Stimulated activated naive CD8-positive, alpha-beta T cell treated with anti-CD3 and anti-CD28 coated beads, Interleukin-15, Interleukin-2, amounts not matched to agents 100 ng/mL and 50 ng/mL, for 24 hours (primary cell): Measurements from ENCODE around the gene UVSSA.
"Not testable (repeated sequence)": the region's sequence is repeated elsewhere in the genome, so short reads cannot be mapped to it uniquely, and the experiment has no call there.

Experiments used
- H3K27ac Mint-ChIP-seq: one replicate; pipeline ENCODE4 v1.8.0; 2021; ENCODE audit warnings: mild to moderate bottlenecking, mixed read lengths
- H3K27me3 Mint-ChIP-seq: one replicate; pipeline ENCODE4 v1.8.0; 2021; ENCODE audit warnings: mixed read lengths
- H3K36me3 Mint-ChIP-seq: one replicate; pipeline ENCODE4 v1.8.0; 2021; ENCODE audit warnings: low read depth, mixed read lengths
- H3K4me1 Mint-ChIP-seq: one replicate; pipeline ENCODE4 v1.8.0; 2021; ENCODE audit warnings: low read depth, mixed read lengths
- H3K4me3 Mint-ChIP-seq: one replicate; pipeline ENCODE4 v1.8.0; 2021; ENCODE audit warnings: mild to moderate bottlenecking, mixed read lengths
- H3K9me3 Mint-ChIP-seq: one replicate; pipeline ENCODE4 v1.8.0; 2021; ENCODE audit warnings: mixed read lengths

The UVSSA gene

DNA sequence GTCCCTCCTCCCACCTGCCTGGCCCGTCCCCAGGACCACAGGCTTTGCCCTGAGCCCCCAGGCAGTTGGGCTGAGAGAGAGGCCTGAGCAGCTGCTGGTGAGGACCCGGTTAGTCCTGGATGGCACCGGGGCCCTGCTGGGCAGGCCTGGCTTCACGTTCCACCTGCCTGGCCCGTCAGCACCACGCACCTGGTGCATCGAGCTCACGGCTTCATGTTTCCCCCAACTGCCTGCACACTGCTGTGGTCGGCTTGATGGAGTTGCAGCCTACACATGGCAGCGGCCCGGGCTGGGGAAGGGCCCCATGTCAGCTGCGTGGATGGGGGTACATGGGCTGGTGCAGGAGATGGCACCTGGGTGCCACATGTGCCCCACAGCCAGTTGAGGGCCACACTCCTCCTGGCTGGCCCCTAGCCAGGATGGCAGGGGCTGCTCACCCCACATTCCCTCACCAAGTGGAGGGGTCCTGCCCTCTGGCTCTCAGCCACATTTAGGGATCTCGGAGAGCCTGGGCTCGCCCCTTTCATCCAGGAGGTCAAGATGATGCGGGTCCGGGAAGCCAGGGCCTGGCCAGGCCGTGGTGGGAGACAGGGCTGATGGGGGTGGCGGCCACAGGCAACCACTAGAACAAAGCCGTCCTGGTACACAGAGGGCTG lies 30.7 kb downstream of the UVSSA start:
- Mint-ChIP-seq H3K9me3 (no peaks in the 10 kb centered on the region), H3K36me3 (peaks cover 14% of the 10 kb centered on the region), H3K4me1 (no peaks in the 10 kb centered on the region), H3K27me3 (no peaks in the 10 kb centered on the region), H3K4me3 (no peak overlapping the region), H3K27ac (no peak overlapping the region)

DNA sequence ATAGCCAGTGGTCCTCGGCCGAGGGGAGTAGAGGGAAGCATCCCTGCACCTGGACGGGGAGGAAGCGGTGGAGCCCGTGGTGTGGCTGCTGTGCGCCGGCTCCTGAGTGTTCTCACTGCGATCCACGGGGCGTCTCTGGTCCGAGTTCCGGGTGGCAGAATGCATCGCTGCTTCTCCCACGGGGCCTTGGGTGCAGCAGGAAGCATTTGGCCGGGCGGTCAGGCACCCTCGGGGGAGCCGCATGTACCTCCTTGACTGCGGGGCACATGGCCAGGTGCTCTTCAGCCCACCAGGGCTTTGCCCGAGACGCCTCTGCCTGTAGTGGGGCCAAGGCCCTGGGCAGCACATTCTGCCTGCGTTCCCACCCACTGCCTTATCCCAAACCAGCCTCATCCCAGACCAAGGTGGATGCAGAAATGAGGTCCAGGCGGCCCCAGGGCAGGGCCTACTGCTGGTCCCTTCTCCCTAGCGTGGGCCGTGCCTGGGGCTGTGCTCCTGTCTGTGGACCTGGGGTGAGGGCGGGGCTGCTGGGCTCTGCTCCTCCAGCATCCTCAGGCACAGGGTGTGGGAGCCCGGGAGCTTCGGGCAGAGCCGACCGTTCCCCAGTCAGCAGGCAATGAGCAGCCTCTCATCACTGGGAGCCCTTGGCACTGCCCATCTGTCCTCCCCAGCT lies 31.7 kb downstream of the UVSSA start:
- peaks cover 4% of the 10 kb centered on the region for H3K36me3 Mint-ChIP-seq

DNA sequence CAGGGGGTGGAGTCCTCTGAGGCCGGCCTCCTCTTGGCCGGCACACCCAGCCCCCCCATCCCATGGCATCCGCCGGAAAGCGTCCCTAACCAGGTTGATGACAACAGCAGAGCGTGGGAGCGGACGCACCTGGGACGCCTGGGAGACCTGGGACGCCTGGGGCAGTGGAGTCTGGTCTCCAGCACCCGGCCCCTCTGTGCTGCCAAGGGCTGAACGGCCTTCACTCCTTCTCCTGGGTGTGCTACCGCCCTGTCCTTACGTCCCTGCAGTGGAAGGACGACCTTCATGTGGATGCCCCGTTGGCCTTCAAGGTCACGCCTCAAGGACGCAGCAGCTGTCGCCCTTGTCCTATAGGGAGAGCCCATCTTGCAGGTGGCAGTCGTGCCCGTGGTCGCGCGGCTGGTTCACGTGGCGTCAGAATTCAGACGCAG lies 32.4 kb downstream of the UVSSA start:
- no peaks in the 10 kb centered on the region for H3K27me3 Mint-ChIP-seq
- H3K27ac Mint-ChIP-seq, result no peak overlapping the region
- no peak overlapping the region for H3K4me3 Mint-ChIP-seq
- no peaks in the 10 kb centered on the region for H3K36me3 Mint-ChIP-seq
- no peaks in the 10 kb centered on the region for H3K4me1 Mint-ChIP-seq
- no peaks in the 10 kb centered on the region for H3K9me3 Mint-ChIP-seq

More for the DNA sequence above, 31.7 kb downstream of the UVSSA start:
- H3K9me3 Mint-ChIP-seq, result no peaks in the 10 kb centered on the region
- no peaks in the 10 kb centered on the region for H3K4me1 Mint-ChIP-seq
- no peak overlapping the region for H3K27ac Mint-ChIP-seq
- no peak overlapping the region for H3K4me3 Mint-ChIP-seq
- H3K27me3 Mint-ChIP-seq, result no peaks in the 10 kb centered on the region

DNA sequence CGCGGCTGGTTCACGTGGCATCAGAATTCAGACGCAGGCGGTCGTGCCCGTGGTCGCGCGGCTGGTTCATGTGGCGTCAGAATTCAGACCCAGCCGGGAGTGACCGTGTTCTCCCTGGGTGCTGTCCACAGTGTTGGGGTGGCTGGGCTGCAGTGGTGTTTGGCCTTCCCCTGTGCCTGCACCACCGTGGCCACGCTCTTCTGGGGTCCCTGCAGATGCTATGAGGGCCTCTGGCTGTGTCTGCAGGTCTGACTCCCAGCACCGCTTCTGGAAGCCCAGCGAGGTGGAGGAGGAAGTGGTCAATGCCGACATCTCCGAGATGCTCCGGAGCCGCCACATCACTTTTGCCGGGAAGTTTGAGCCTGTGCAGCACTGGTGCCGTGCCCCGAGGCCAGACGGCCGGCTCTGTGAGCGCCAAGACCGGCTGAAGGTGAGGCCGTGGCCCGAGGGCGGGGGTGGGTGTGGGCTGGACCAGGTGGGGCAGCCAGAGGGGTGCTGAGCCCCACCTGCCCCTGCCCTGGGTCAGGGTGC lies 32.9 kb downstream of the UVSSA start:
- H3K36me3 Mint-ChIP-seq, result no peaks in the 10 kb centered on the region
- no peaks in the 10 kb centered on the region for H3K9me3 Mint-ChIP-seq
- no peaks in the 10 kb centered on the region for H3K4me1 Mint-ChIP-seq
- H3K27me3 Mint-ChIP-seq, result no peaks in the 10 kb centered on the region
- H3K4me3 Mint-ChIP-seq, result no peak overlapping the region
- no peak overlapping the region for H3K27ac Mint-ChIP-seq

DNA sequence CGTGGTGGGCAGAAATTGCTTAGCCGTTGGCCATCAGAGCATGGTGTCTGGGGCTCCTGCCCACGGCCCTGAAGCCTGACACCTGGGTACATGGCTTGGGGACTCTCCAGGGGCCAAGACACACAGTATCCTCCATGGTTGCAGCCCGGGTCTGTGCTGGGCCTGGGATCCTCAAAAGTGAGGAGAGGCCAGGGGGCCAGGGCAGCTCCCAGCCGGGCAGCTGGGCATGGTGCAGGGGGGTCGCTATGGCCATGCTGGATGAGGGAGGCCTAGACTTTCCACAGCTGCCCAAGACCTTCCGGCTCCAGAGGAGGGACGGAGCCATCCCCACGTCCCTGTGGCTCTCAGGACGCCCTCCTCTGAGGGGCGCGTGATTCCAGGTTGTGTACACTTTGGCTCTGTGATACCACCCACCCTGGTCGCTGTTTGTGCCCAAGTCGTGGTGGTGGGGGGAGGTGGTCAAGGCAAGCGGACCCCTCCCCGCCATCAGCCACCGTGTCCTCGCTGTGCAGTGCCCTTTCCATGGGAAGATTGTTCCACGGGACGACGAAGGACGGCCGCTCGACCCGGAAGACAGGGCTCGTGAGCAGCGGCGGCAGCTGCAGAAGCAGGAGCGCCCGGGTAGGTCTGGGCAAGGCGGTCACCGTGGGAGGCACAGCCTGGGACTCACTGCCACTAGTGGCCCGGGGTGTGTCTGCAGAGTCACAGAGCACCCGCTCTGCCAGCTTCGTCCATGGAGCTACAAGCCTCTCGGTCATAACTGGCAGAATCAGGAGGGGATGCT lies 33.6 kb downstream of the UVSSA start:
- H3K4me1 Mint-ChIP-seq, result no peaks in the 10 kb centered on the region
- no peaks in the 10 kb centered on the region for H3K27me3 Mint-ChIP-seq
- H3K36me3 Mint-ChIP-seq, result peaks cover under 1% of the 10 kb centered on the region
- H3K4me3 Mint-ChIP-seq, result no peak overlapping the region
- no peaks in the 10 kb centered on the region for H3K9me3 Mint-ChIP-seq
- no peak overlapping the region for H3K27ac Mint-ChIP-seq

DNA sequence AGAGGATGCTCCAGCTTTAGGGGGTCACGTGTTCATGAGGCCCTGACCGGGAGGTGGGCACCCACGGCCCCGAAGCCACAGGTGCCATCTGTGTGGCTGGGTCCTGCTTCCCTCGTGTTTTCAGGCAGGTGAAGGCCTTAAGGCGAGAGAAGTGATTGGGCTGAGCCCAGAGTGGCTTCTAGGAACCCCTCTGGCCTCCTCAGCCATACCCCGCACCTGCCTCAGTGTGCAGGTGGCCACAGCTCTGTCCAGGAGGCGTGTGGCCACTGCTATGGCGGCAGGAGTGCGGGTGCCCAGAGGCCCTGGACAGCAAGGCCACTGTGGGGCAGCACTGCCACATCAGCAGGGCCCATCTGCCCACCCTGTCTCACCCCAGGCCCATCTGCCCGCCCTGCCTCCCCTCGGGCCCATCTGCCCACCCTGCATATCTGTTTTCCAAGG lies 34.2 kb downstream of the UVSSA start:
- H3K27ac Mint-ChIP-seq, result no peak overlapping the region
- no peaks in the 10 kb centered on the region for H3K4me1 Mint-ChIP-seq
- no peaks in the 10 kb centered on the region for H3K9me3 Mint-ChIP-seq
- no peaks in the 10 kb centered on the region for H3K27me3 Mint-ChIP-seq
- H3K4me3 Mint-ChIP-seq, result no peak overlapping the region
- H3K36me3 Mint-ChIP-seq, result peaks cover 7% of the 10 kb centered on the region

DNA sequence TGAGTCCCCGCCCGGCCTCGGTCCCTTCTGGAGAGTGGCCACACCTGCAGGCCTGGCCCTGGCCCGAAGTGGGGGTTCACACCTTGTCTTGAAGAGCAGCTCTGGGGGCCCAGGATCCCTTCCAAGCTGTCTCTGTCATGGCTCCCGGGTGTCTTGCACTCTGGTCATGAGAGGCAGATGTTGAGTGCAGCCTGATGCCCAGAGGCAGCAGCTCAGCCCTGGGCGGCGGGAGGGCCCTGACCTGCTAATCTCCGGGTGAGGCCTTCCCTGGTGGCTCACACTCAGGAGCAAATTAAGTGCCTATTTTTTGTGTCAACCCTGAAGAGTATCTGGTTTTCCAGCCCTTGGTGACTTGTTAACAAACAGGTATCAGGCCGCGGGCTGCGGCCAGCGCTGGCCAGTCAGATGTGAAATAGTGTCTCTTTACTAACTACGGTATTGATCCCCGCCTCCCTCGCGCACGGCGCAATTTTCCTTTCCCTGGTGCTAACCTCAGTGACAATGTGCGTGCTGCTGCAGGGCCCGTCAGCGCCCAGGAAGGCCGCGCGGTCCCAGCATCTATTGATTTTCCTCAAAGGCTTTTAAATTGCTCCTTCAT lies 35.0 kb downstream of the UVSSA start:
- no peaks in the 10 kb centered on the region for H3K27me3 Mint-ChIP-seq
- H3K27ac Mint-ChIP-seq, result no peak overlapping the region
- H3K36me3 Mint-ChIP-seq, result peaks cover 12% of the 10 kb centered on the region
- no peak overlapping the region for H3K4me3 Mint-ChIP-seq
- no peaks in the 10 kb centered on the region for H3K9me3 Mint-ChIP-seq
- H3K4me1 Mint-ChIP-seq, result no peaks in the 10 kb centered on the region

DNA sequence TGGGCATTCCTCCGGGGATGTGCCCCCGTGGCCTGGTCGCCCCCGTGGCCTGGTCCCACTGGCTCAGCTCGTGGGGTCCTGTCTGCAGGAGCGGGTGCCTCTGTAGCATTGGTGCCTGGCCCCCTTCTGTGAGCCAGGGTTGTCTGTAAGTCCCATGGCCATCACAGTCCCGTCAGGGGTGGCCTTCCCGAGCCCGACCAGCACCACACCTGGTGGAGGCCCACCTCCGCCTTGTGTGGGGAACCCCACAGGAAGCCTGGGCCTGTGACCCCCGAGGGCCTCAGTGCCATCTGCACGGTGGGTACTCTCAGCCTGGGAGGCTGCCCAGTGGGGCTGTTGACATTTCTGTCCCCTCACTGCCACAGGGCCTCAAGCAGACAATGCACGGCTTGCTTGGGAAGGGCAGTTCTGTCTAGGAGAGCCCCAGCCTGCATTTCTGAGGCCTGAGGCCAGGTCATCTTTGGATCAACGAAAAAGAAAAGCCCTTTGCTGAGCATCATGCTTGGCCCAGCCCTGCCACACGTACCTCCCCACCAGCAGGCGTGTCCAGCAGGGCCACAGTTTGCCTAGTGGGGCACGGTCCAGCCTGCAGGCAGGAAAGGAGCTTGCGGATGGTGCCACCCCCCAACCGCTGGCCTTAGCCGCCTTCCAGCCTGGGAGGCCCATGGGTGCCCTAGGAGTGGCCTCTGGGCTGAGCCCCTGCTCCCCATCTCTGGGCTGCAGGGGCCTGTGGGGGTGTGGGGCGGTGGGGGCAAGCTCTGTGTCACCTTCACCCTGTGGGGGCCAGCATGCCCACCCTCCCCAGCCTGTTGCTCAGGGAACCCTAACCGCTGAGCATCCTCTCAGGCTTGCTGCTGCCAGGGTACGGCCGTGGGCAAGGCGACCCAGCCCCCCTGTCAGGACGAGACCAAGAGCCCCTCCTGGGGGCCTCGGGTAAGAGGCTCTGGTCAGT lies 36.0 kb downstream of the UVSSA start:
- Mint-ChIP-seq H3K4me3 (no peak overlapping the region), H3K36me3 (peaks cover 20% of the 10 kb centered on the region), H3K9me3 (peaks cover 4% of the 10 kb centered on the region), H3K4me1 (no peaks in the 10 kb centered on the region), H3K27me3 (no peaks in the 10 kb centered on the region), H3K27ac (no peak overlapping the region)

DNA sequence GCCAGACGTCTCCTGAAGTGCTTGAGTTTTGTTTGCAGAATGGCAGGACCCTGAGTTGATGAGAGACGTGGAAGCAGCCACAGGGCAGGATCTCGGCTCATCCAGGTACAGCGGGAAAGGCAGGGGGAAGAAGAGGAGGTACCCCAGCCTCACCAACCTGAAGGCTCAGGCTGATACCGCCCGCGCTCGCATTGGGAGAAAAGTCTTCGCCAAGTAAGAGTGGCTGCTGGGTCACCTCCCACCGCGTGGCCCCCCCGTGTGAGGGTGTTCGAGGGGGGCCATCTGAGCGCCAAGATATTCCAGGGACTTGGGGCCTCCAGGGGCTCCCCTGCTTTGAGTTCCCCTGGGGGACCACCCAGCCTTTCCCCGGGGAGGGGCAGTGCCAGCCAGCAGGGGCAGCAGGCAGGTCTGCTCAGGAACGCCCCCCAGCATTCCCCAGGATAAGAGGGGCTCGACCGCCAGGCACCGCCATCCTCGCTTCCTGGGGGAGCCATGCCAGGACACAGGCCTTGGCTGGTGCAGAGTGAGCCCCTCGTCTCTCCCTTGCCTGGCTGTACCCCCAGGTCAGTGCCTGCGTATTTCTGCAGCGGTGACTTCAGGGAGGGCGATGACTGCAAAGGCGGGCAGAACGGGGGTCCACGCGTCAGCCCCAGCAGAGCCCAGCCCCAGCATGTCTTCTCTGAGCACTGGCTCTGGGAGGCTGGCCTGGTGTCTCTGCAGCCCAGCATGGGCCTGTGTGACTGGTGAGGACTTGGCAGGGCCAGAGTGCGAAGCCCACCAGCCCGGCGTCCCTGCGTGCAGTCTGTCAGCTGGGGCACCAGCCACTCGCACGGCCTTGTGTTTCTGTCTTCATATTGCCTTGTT lies 37.0 kb downstream of the UVSSA start:
- Mint-ChIP-seq H3K9me3 (peaks cover 12% of the 10 kb centered on the region), H3K4me1 (no peaks in the 10 kb centered on the region), H3K27ac (no peak overlapping the region), H3K4me3 (no peak overlapping the region), H3K27me3 (no peaks in the 10 kb centered on the region), H3K36me3 (peaks cover 29% of the 10 kb centered on the region)

DNA sequence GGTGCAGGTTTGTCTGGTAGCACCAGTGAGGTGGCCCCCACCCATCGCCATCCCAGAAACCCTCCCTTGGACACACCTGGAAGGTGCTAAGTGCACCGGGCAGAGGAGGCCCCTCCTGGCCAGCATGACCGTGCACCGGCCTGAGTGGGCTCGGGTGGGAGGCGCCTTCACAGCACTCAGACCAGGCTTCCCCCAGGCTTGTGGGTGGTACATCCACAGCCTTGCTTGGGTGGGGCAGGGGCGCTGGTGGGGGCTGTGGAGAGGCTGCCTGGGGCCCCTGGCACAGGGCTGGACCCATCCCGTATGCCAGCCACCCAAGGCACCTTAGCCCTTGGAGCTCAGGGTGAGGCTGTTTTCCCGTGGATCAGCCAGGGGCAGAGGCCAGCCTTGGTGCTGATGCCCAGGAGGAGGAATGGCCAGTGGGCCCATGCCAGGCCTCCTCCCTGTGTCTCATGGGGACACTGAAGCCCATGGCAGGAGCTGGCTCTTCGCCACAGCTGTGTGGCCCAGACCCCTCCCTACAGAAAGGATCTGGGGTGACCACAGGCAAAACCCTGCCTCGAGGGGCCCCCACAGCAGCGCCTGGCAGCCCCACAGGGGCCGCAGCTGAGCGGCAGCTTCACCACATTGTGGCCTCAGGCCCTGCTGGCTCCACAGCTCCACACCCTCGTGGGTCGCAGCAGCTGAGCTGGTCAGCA lies 37.8 kb downstream of the UVSSA start:
- Mint-ChIP-seq H3K9me3 (peaks cover 15% of the 10 kb centered on the region), H3K4me3 (no peak overlapping the region), H3K36me3 (peaks cover 35% of the 10 kb centered on the region), H3K27me3 (no peaks in the 10 kb centered on the region), H3K4me1 (no peaks in the 10 kb centered on the region), H3K27ac (no peak overlapping the region)

DNA sequence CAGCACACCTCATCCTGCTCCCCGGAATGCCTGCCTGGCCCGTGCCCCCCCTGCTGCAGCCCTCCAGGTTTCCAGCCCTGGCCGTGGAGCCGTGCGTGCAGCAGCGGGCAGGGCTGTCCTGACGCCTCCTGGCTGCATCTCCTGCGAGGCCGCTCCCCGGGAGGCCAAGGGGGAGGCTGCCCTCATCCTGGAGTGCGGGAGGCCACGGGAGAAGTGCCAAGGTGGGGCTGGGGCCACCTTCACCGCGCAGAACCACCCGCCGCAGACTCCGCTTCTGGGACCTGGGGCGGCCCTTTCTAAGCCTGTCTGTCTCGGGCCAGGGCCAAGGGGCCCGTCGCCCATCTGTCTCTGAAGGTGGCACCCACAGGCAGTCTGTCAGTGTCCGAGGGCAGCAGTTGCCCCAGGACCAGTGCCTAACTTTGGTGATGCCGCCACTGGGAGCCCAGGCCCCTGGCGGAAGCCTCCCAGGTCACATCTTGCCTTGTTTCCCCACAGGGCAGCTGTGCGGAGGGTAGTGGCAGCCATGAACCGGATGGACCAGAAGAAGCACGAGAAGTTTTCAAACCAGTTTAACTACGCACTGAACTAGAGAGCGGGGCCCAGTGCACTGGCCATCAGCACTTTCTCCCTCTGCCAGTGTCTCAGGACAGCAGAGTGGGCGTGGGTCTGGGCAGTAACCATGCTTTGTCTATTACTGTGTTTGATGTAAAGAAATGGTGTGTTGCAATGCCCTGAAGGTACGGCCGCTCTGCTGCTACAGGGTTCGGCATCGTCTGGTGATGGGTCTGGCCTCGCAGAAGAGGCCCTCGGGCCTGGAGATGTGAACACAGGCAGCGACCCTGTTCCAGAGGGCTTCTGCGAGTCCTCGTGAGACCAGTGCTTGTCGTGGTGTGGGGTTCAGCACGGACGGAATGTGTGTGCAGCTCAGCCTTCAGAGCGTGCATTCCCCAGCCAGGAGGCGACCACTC lies 38.6 kb downstream of the UVSSA start:
- H3K4me3 Mint-ChIP-seq, result no peak overlapping the region

DNA sequence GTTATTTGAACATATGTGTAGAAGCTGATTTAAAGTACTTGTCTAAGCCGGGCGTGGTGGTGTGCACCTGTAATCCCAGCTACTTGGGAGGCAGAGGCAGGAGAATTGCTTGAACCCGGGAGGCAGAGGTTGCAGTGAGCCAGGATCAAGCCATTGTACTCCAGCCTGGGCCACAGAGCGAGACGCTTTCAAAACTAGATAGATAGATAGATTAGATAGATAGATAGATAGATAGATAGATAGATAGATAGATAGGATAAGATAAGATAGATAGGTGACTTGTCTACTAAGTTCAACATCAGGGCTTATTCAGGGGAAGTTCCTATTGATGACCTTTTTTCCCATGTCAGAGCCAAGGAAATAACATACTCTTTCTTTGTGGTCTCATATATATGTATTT lies 46.4 kb downstream of the UVSSA start:
- H3K9me3 Mint-ChIP-seq, H3K4me3 Mint-ChIP-seq, H3K4me1 Mint-ChIP-seq, H3K27me3 Mint-ChIP-seq, H3K27ac Mint-ChIP-seq: not testable (repeated sequence)
- H3K36me3 Mint-ChIP-seq, result peaks cover 31% of the 10 kb centered on the region

More for the DNA sequence above, 38.6 kb downstream of the UVSSA start:
- Mint-ChIP-seq H3K36me3 (peaks cover 40% of the 10 kb centered on the region), H3K4me1 (no peaks in the 10 kb centered on the region), H3K27me3 (no peaks in the 10 kb centered on the region), H3K9me3 (peaks cover 15% of the 10 kb centered on the region), H3K27ac (no peak overlapping the region)
